Fibroblast of the conjunctiva (primary cell): ENCODE data around the gene RNASE8.

Experiments used
- DNase-seq: peaks from one replicate; pipeline ENCODE4 v3.0.0-alpha.2; 2010; ENCODE audit warnings: low read depth

Gene RNASE8

DNA sequence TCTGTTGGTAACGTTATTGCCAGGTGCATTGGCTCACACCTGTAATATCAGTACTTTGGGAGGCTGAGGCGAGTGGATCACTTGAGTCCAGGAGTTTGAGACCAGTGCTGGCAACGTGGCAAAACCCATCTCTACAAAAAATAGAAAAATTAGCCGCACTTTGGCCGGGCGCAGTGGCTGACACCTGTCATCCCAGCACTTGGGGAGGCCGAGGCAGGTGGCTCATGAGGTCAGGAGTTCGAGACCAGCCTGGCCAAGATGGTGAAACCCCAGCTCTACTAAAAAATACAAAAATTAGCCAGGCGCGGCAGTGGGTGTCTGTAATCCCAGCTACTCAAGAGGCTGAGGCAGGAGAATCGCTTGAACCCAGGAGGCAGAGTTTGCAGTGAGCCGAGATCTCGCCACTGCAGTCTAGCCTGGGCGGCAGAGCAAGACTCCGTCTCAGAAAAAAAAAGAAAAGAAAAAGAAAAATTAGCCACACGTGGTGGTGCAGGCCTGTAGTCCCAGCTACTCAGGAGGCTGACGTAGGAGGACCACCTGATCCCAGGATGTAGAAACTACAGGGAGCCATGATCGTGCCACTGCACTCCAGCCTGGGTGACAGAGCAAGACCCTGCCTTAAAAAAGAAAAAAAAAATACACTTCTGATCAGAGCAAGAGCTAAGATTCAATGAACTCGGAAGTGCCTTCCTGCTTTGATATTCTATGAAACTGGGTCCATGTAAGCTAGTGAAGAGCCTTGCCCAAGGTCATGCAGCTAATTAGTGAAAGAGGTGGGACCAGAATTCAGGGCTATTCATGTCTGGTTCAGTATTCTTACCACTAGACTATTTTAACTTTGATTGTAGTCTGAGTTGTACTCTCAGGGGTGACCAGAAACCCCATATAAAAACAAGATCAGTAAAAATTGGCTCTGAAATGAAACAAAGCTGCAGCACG, 4.2 kb upstream of the RNASE8 start:
- no peak for DNase-seq

DNA sequence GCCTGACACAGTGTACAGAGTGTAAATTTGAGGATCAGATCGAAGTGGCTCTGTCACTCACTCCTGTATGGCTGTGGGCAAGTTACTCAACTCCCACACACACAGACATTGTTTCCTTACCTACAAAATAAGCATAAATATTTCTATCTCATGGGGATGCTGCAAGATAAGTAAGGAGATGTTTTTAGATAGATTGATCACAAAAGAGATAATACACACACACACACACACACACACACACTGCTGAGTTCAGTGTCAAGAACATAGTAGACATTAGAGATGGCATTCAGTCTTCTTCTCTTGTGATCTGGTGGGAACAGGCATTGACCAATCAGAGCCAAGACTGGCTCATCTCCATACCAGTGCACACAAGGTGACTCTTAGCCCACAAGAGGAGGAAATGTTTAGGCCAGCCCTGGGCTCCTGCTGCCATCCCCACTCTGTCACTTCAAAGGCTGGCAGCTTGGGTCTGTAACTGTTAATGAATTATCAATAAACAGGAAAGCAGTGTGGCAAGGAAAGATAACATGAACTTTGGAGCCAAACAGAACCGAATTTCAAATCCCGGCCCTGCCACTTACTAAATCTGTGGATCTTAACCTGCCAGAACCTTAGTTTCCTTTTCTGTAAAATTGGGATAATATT, 3.4 kb upstream of the RNASE8 start:
- DNase-seq = no peak

DNA sequence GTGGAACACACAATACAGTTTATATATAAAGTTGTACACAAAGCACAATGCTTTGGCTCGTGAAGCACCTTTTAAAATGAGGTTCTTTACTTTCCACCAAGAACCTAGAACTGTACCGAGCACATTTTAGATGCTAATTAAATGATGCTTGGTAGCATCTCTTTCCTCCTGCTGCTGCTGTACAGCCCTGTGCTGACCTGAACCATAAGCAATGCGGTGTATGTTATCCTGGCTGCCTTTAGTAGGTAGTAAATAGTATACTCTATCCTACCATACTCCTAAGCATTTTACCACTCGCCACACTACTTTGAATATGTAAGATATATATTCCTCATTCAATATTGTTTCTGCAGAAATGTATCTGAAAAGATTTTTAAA, 2.9 kb upstream of the RNASE8 start:
- DNase-seq = no peak

DNA sequence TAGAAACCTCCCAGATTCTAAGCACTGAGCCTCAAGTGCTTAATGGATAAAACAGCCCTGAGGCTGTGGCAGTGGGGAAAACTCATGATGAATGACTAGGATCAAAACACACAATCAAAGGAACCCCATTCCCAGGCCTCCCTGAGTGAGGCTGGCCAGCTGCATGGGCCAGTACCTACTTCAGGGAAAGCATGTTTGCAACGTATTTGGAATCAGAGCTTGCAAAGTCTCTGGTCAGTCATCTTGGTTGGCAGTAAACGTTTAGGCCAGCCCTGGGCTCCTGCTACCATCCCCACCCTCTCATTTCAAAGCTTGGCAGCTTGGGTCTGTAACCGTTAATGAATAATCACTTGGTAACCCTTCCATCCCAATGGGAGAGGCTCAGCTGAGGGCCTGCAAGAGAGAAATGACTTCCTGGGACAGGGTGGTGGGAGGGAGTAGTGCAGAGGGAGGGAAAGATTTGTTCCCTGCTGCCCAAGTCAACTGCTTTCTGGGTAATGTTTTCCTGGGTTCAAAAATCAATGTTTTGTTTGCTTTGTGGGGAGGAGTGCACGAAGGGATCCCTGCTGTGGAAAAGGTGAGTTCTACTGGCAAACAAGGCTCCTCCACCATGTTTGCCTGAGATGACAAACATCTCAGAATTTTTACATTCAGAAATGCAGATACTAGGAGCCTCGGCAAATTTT, 2.0 kb upstream of the RNASE8 start:
- no peak for DNase-seq

DNA sequence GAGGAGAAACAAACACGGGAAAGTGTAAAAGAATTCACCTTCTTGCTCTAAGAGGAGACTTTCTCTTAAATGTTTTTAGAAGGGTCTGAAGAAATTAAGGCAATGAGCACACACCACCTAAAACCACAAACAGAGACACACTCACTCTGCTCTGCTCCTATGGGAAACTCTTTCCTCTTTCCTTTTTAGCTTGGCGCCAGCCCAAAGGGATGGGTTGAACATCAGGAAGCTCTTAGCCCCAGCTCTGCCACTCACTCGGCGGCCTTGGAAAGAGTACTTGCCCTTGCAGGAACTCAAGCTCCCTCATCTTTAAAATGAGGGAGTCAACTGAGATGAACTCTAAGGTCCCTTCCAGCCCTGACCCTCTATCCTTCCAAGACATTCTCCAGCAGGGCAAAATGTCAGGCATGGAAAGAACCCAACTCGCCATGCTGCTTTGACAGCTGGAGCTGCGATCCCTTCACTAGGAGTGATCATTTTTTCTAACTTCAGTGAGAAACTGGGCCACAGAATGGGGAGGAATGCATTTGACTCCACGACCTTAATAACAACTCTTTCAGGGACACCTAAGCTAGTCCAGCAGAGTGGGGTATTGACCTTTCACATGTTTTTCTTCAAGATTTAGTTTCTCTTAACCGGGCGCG, 980 bp upstream of the RNASE8 start:
- DNase-seq = no peak

DNA sequence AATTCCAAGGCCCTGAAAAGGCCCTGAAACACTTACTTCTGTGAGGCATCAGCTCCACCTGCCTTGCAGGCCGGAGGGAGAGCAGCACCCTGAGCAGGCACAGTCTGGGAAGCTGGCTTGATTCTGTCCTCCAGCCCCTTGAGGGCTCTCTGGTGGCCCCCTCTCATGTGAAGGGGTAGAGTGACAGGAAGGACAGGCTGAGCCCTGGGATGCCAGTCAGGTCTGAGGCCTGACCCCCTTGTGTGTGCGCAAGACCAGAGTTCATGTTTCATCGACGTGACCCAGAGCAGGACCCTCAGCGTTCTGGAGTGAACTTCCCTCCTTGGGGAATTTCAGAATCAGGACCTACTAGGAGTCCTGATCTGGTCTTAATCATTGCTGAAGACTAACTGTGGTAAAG, 1.3 kb downstream of the RNASE8 start:
- no peak for DNase-seq

DNA sequence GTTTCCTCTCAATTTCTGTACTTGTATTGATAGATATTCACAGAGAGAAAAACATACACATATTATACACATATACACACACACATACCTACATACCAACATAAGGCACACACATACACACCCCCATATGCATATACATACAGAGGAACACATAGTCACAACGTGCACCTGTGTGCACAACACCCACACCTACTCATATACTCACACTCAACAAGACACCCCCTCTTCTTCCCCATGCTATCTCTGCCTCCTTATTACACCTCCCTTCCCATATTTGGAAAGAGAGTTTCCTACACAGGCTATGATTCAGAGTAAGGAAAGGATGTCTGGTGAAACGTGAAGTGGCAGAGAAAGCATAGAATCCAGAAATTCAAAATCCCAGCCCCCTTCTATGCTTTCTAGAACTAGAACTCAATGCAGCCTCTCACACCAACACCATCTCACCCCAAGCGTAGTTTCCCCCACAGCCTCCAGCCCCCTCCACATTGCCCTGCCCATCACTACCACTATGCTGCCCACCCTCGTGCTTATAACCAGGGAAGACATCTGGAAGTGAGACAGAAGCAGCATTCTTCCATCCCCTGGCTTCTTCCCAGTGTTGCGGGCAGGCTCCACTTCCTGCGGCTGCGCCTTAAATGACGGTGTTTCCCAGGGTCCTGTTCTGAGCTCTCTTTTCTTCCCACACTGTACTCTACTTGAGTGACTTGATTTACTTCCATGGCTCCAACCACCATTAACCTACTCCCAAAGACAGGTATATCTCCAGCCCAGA, 2.4 kb downstream of the RNASE8 start:
- no peak for DNase-seq

DNA sequence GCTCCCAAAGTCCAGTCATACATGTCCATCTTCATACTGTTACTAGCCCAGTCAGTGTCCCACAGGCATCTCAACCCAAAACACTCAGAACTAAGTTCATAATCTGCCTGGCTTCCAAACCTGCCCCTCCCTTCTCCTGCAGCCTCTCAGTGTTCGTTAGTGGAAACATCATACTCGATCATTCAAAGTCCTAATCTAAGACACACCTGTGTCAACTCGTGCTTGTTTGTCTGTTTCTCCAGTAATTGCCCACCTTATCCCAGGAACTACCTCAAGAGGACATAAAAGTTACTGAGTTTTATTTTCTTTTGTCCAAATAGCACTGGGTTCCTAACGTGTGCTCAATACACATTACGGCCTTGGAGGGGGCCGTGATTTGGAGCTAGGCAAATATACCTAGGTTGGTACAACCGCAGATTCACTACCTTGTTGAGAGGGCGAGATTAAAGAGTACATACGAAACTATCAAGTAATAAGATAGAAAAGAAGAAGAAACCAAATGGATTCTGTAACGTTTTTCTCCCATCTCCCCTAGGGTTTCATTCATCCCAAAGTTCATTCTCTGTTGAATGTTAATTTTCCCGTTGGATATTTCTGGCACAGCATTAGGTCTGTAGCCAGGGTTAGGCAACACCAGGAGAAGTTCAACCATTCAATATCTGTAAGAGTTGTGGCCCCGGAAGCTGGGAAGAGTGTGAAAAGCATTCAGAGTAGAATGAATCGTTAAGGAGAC, 3.2 kb downstream of the RNASE8 start:
- DNase-seq = no peak

DNA sequence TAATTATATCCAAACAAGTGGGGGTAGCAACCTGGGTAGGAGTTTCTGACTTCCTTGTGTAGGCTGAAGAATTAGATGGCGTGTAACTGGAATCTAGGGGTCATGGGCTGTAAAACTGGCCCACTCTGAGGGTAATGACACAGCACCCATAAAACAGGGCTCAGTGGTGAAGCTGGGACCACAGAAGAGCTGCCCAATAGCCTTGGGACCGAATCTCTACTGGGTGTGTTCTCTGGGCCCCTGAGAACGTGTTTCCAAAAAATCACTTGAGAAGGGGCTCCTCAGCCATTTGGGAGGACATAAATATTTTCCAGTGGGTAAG, 3.7 kb downstream of the RNASE8 start:
- no peak for DNase-seq

DNA sequence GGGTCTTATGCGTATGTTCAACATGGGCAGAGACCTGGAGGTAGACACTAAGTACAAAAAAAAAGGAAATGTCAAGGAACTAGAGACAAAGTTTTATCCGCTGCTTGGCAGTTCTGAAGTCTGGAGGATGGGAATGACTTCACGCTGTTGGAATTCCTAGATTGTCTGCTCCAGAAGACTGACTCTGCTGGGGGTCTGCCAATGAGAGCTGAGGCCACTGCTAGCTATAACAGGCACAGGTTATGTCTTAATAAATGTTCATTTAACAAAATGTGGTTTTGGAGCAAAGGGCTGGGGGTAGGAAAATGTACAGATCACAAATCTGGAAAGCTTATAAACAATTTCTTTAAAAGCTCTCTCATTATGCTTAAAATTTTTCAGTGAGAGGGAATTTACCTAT, 5.9 kb downstream of the RNASE8 start:
- no peak for DNase-seq

DNA sequence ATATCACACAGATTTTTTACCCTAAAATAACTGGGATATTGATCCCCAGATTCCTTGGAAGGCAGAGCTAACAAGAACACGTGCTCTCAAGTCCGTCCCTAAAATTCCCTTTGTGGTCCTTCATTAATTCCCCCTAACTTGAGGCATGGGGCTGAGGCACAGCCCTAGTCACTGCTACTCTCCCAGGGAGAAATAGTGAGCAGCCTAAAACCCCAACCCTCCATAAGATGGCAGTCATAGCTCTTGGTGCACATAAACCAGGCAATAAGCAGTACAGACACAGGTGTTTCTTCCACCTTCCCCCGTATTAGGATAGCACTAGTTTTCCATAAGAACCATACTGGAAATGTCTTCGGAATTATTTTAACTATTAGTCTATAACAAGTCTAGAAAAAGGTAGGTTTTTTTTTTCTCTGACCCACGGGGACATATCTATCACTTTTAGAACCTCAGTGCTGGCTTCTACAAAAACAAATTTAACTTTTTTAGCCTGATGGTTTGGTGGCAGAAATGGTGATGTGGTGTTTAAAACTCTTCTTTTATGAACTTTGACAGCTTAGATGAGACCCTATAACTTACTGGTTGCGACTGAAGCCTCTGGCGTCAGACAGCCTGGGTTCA, 9.4 kb downstream of the RNASE8 start:
- no peak for DNase-seq

DNA sequence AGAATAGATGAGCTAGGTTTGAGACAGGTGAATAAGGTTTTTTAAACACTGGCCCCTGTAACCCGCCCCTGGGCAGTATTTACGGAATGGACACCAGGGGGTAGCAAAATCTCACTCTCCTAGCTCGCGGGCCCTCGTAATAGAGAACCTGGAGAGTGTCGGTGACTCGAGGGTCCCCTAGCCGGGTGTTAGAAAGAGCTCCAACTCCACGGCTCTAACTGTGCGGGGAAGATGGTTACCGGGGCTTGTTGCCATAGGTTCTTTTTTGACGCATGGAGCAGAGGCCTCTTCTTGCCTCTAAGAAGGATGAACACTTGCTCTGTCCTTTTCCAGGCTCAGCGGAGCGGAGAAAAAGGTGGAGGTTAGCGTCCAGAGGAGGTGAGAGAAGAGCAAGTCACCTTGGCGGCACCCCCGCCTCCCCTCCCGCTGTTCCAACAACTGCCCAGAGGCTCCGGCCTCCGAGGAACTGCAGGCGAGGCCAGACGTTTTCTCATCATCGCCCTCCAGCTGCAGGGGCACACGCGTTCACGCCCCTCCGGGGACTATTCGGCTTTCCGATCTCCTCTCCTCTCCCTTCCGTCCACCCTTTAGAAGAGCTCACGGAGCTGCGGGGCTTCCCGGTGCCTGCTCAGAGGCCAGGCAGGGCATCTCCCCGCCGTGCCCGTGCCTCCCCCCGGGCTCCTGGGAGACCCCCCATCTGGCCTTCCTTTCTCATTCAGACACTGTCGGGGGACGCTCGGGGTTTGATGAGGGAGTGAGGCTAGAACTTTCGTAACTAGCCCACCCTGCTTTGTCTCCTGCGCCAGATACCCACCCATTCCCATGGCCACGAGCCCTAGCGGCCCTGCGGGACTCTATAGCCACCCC, 11.1 kb downstream of the RNASE8 start:
- DNase-seq = no peak

DNA sequence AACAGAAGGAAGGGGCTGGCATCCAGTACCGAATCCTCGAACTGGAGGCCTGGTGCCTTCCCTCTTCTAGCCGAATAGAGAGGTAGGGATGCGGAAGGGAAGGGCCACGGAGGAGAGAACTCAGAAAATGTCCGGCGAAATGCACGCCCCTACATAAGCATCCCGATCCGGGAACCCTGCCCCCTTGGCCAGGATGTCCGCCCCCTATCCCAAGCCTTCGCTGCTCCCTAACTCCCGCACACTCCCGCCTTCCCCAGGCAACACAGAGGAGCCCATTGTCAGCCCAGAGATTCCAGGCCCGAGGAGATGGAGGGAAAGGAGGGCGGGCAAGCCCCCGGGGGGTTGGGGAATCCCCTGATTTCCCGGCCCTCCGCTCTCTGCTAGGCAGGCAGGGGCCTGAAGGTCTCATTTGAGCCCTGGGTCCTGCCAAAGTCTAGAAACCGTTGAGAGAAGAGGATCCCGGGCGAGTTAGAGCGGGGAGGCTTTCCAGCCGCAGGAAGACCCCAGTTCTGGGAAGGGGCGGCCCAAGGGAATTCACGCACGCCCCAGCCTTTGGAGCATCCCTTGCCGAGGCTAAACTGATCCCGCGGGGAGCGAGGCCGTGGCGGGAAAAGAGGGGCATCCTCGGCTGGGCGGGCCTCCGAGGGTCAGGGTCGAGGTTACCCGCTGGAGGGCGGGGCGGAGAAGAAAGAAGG, 11.9 kb downstream of the RNASE8 start:
- no peak for DNase-seq

DNA sequence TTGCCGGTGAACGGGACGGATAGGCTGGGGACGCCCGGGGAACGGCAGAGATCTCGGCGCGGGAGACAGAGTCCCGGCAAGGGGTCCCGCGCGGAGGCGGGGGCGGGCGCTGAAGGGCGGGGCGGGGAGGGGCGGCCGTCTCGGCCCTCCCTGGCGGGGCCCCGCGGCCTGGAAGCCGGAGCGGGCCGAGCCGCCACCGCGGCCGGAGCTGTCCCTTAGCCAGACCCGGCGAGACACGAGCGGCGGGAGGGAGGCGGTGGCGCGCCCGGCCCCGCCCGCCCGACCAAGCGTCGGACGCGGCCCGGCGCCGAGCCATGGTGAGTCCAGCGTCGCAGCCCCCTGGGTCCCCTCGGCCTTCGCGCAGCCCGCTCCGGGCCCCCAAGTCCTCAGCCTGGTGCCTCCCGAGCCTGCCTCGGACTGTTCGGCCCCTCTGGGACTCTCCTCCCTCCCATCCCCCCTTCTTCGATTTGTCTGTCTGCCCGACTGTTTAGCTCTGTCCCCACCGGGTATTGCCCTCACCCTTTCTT, 12.5 kb downstream of the RNASE8 start, which contains the start of gene ARHGEF40:
Gene ARHGEF40 (plus strand): TSS at position 222 of the 527 bp plus-strand sequence. CDS start 93 bp downstream, at position 315.
- DNase-seq = no peak

DNA sequence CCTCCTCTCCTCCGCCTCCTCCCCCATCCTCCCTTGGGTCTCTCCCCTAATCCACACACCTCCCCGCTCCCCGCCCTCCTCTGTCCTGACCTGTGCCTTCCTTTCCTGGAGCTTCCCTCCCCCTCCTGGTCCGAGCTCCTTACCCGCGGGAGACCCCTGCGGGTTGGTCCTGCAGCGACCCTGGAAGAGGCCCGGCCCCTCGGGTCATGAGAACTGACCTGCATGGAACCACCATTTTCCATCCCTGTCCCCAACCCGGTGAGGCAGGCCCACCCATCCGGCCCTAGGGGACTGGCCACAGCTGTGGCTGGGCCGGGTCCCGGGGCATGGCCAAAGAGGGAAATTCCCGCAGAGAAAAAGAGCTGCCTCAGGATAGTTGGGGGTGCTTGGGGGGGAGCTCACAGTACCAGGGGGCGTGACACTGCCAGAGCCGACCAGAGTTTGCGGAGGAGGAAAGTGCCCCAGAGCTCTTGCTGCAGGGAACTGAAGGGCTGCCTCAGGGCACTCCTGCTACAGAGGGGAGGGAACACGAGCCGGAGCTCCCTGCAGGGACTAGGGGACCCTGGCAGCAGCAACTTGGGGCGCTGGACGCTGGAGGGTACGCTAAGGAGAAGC, 13.1 kb downstream of the RNASE8 start:
- DNase-seq = no peak

DNA sequence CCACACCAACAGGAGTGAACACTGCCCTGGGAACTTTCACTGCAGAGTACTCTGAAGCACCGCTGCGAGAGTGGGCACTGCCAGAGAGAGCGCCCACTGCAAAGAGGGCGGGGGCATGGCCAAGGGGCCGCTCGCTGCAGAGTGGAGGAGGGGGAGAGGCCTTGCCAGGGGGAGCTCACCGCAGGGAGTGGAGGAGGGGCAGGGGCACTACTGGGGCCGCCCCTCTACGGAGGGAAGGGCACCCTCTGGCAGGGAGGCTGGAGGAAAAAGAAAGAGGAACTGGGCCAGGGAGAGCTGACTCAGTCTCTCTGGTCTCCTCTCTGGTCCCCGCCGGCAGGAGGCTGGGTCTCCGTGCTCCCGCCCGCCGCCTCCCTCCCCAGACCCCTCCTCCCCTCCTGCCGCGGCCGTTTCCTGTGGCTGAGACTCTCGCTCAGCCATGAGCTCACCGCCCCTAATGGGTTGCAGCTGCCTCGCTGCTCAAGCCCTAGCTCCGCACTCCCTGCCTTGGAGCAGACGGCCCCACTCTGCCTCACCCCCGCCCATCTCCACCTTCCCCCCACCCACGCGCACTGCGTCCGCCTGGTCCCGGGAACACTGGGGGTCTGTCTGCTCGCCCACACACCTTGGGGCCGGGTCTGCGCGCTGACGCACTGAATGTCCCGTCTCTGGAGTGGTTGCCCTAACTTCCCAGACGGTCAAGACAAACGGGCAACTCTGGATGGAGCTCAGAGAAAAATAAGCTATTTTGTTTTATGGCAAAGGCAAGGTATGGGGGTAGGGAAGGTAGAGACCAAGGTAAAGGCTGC, 13.8 kb downstream of the RNASE8 start:
- peak; percentile 94 for DNase-seq

DNA sequence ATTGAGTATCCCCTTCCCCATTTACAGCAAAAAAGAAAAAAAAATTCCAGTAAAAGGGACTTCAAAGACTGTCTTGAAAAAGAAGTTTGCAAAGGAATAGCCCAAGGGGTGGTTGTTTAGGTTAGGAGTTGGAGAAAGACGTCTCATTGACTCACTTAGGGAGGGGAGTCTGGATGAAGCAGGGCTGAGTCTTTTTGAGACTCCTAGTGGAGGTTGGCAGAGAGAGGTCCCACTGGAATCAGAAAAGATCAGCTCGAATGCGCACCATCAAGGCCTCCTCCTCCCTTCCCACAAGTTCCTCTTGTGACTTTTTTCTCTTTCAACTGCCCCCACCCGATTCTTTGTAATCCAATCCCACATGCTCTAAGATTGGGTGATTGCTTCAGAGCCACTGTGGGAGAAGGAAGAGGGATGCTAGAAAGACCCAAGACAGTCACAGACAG, 14.4 kb downstream of the RNASE8 start:
- peak; percentile 88 for DNase-seq
